ENCODE results near the gene TRIM27. TPM values are rescaled to one million over a fixed set of nuclear protein-coding genes. Genes with fewer than 3 reads are reported as not detected.
"Not testable (repeated sequence)": the region's sequence is repeated elsewhere in the genome, so short reads cannot be mapped to it uniquely, and the experiment has no call there.

The TRIM27 gene
- polyA plus RNA-seq, 1 donor from 2014 or later = 79.7 TPM

- H3K9me3 ChIP-seq (ENCODE audit: low read length); H4K20me1 ChIP-seq (ENCODE audit: insufficient read depth); H3K36me3 ChIP-seq (ENCODE audit: insufficient read depth, low read length); H3K27me3 ChIP-seq (ENCODE audit: insufficient read depth, low read depth, low read length); H3K27ac ChIP-seq (ENCODE audit: low read length); H3K9me2 ChIP-seq (ENCODE audit: insufficient read depth, low read length); H3K9ac ChIP-seq (ENCODE audit: low read length); H3K4me2 ChIP-seq (ENCODE audit: low read length); H3K4me3 ChIP-seq (ENCODE audit: low read length); H3K79me2 ChIP-seq (replicated peaks; ENCODE audit: insufficient read depth, low read length); H2AFZ ChIP-seq (ENCODE audit: low read depth, low read length); H3F3A ChIP-seq (ENCODE audit: insufficient read depth, low read length, poor library complexity, severe bottlenecking): not testable (repeated sequence)
These were observed 51.5 kb downstream of the TRIM27 start for GRCh38 chr6:28872157-28872817.

- Histone ChIP-seq H3K27ac (ENCODE audit: low read length) (no peak overlapping the region), H3K4me2 (ENCODE audit: low read length) (no peak overlapping the region), H3K9me2 (ENCODE audit: insufficient read depth, low read length) (no peaks in the 10 kb centered on the region), H3K36me3 (ENCODE audit: insufficient read depth, low read length) (no peaks in the 10 kb centered on the region), H3K9ac (ENCODE audit: low read length) (no peak overlapping the region), H4K20me1 (ENCODE audit: insufficient read depth) (no peaks in the 10 kb centered on the region), H2AFZ (ENCODE audit: low read depth, low read length) (no peak overlapping the region), H3F3A (ENCODE audit: insufficient read depth, low read length, poor library complexity, severe bottlenecking) (no peaks in the 10 kb centered on the region), H3K4me3 (ENCODE audit: low read length) (no peak overlapping the region), H3K27me3 (ENCODE audit: insufficient read depth, low read depth, low read length) (no peaks in the 10 kb centered on the region), H3K9me3 (ENCODE audit: low read length) (no peaks in the 10 kb centered on the region), H3K79me2 (replicated peaks; ENCODE audit: insufficient read depth, low read length) (no peaks in the 10 kb centered on the region)
- TF ChIP-seq MXI1 (conservative IDR thresholded peaks at IDR 0.05; ENCODE audit: poor library complexity, severe bottlenecking) (no peak), POLR2AphosphoS5 (IDR thresholded peaks at IDR 0.05) (no peak)
These were observed 52.2 kb downstream of the TRIM27 start for GRCh38 chr6:28871335-28872156.

- H3K4me3 ChIP-seq (ENCODE audit: low read length) = no peak overlapping the region
- no peaks in the 10 kb centered on the region for H3K27me3 ChIP-seq (ENCODE audit: insufficient read depth, low read depth, low read length)
- no peak overlapping the region for H3K27ac ChIP-seq (ENCODE audit: low read length)
- no peaks in the 10 kb centered on the region for H3K36me3 ChIP-seq (ENCODE audit: insufficient read depth, low read length)
- no peak overlapping the region for H3K9ac ChIP-seq (ENCODE audit: low read length)
- H3K9me3 ChIP-seq (ENCODE audit: low read length) = no peaks in the 10 kb centered on the region
- TF ChIP-seq SMC3 (conservative IDR thresholded peaks at IDR 0.05; ENCODE audit: poor library complexity) (no peak), RAD21 (conservative IDR thresholded peaks at IDR 0.05) (no peak), REST (IDR thresholded peaks at IDR 0.05; ENCODE audit: borderline replicate concordance) (no peak), MXI1 (conservative IDR thresholded peaks at IDR 0.05; ENCODE audit: poor library complexity, severe bottlenecking) (no peak), TAF1 (IDR thresholded peaks at IDR 0.05; ENCODE audit: low read depth) (no peak)
- H4K20me1 ChIP-seq (ENCODE audit: insufficient read depth) = no peaks in the 10 kb centered on the region
- no peaks in the 10 kb centered on the region for H3K79me2 ChIP-seq (replicated peaks; ENCODE audit: insufficient read depth, low read length)
- H3K9me2 ChIP-seq (ENCODE audit: insufficient read depth, low read length) = no peaks in the 10 kb centered on the region
- H3F3A ChIP-seq (ENCODE audit: insufficient read depth, low read length, poor library complexity, severe bottlenecking) = peaks cover 5% of the 10 kb centered on the region
- no peak overlapping the region for H3K4me2 ChIP-seq (ENCODE audit: low read length)
- no peak overlapping the region for H2AFZ ChIP-seq (ENCODE audit: low read depth, low read length)
These were observed 54.9 kb downstream of the TRIM27 start for GRCh38 chr6:28868873-28869272.
